AML-193 (cell line): ENCODE measurements around the gene ITPRIP.
A peak's percentile ranks its signal among the peaks of the same experiment; 100 is the strongest.

Experiments
- DNase-seq, 2 experiments: peaks; one replicate each; lab custom pipeline; 2025; lab: John Stamatoyannopoulos, UW

The ITPRIP gene

DNA sequence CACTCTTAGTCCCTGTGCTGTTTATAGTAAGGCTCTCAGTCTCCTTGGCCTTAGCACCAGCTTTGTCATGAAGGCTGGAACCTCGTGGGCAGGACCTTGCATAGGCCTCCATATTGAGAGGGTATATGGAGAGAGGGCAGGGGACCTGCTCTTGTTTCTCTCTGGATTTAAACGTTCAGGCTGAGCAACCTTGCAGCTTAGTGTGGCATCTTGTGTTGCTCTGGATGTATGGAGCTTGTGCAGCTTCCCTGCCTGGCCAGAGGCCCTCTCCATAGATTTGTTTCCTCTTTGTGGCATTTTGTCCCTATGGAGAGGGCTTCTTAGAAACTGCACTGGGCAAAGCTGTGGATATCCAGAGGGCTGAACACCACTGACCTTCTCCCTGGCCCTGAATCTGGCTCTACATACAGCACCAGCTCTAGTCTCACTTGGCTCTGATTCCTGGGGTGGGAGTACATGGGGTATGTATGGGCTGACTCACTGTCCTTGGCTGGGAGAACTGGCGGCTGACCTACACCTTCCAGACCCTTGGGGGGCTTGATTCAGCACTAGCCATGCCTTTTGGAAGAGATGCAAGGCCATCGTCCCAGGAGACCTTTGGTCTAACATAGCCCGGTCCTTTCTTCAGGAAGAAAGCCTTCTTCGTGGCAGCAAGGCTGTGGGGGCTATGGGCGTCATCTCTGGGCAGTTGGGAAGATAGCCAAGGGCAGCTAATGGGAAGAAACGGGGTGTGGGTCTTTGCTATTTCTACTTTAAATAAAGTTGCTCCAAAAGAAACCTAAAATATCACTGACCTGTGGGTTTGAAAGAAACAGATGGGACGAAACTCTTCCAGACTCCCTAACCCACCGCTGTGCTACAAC, 30.5 kb downstream of the ITPRIP start:
- no peak for DNase-seq

- DNase-seq: no peak
Observed at GRCh38 chr10:104306897-104307296, 31.4 kb downstream of the ITPRIP start.

DNA sequence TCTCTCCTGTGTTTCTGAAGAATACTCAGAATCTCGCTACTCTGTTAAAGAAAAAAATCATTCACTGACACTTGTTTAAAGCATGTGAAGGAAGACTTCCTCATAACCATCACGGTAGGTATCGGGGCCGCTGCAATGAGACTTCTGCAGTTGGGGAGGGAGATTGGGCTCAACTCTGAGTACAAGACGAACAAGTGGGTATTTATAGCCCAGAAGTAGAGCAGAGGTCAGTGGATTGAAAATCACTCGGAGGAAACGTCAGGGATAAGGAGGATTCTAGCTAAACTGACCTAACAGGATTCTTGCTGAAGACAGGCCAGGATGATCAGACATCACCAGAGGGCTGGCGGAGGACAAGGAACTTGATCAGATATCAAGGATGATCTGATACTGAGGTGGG, 33.3 kb downstream of the ITPRIP start:
- no peak for DNase-seq

GRCh38 chr10:104304356-104304745, 33.9 kb downstream of the ITPRIP start:
- no peak for DNase-seq

DNA sequence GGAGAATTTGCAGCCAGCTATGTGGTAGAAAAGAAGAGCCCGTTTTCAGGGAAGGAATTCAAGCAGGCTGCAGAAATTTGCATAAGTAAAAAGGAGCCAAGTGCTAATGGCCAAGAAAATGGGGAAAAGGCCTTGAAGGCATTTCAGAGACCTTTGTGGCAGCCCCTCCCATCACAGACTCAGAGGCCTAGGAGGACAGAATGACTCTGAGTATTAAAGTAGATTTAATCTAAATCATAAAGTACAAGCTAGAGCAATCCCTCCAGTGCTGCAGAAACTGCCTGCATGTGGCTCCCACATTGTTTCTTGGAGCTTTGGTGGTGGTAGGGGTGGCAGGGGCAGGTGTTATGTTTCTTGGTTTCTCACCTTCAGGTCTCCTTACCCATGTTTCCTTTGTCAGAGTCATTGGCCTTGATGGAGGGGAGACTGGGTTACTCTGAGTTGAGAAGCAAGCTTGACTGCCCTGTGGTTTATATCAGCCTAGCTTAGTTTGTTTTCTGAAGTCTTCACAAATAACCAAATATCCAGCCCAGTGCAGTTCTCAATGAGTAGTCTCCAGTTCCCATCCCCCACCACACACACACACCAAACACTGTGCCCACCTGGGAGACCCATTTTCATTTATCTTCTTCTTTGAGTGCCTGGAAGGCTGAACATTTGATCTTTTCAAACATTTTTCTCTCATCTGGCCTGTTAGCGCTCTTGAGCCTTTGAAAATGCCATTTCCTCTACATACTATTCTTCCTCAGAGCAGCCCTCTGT, 34.5 kb downstream of the ITPRIP start:
- DNase-seq: no peak

DNA sequence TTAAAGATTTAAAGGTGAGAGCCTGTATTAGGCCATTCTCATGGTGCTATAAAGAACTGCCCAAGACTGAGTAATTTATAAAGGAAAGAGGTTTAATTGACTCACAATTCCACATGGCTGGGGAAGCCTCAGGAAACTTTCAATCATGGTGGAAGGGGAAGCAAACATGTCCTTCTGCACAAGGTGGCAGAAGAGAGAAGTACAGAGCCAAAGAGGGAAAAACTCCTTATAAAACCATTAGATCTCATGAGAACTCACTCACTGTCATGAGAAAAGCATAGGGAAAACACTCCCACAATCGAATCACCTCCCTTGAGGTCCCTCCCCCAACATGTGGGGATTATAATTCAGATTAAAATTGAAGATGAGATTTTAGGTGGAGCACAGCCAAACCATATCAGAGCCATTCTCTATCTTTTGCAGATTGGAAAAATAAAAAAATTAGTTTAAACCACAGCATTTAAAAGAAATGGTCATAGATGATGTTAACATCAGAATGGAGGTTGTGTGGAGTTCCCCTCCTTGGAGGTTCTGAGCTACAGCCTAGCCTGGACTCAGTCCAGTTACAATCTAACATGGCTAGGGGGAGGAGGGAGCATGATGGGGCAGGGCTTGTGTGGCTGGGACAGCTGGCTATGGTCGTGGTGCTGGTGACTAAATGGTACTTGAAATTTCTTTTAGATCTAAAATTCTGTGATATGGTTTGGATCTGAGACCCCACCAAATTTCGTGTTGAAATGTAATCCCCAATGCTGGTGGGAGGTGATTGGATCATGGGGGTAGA, 36.2 kb downstream of the ITPRIP start:
- DNase-seq: no peak

- no peak for DNase-seq
Observed at GRCh38 chr10:104300736-104301292, 37.5 kb downstream of the ITPRIP start.

- DNase-seq: no peak
Observed at GRCh38 chr10:104300002-104300735, 38.1 kb downstream of the ITPRIP start.

DNA sequence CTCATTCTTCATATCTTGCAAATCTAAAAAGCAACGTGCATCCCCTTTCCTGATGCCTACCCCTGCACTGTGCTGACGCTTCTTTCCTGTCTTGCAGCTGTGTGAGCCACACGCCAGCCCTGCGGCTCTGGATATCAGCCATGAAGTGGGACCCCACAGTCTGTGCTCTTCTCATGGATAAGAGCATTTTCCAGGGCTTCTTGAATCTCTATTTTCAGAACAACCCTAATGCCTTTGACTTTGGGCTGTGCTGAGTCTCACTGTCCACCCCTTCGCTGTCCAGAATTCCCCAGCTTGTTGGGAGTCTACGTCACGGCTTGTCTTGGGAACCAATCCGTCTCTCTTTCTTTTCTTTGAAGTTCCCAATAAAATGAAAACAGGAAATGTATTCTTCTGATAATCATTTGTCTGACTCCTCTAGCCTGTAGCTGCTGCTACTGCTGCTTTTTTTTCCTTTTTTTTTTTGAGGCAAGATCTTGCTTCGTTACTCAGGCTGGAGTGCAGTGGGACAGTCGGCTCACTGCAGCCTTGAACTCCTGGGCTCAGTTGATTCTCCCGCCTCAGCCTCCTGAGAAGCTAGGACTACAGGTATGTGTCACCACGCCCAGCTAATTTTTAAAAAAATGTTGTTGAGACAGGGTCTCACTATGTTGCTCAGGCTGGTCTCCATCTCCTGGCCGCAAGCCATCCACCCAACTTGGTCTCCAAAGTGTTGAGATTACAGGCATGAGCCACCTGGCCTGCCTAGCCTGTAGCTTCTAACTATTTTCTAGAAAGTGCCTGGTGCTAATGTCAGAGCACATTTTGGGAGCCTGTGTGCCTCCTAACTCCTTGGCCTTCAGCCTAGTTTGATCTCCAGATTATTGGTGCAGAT, 39.0 kb downstream of the ITPRIP start:
- DNase-seq: no peak

DNA sequence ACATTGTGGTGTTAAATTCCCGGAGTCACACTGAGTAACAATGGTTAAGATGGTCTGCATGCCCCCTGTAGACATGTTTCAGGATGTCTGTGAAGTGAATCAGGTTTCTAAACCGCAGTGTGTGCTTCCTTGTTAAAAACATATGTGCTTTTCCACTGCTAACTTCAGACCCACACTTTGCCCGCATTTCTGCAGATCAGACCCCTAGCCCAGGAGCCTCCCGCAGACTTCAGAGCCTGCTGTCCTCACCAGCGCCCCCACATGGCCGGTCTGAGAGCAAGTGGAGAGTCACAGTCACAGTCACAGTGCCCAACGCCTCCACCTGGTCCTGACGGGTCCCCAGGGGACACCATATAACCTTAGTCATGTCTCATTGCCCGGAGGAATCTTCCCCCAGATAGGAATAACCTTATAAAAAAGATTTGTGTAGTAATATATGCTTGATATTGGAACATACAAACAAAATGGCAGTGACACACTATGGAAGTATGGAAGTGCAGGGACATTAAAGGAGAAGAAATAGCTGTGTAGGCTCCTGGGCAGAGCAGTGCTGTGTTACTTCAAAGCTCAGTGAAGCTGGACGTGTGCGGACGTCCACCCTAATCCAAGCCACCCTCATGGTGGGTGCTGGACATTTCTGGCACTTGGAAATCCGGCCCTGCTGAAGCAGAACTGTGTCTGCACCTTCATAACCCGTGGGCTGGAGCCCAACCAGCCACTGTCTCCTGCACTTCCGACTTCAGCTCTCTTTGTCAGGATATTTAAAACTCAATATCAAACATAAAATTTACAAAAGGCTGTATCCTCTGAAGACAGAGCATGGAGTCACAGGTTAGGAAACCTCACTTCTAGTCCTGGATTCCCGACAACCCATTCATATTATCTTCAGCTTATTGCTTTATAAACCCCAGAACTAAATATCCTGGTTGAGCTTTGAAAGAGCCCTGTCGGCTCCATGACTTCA, 40.3 kb downstream of the ITPRIP start:
- no peak for DNase-seq

DNA sequence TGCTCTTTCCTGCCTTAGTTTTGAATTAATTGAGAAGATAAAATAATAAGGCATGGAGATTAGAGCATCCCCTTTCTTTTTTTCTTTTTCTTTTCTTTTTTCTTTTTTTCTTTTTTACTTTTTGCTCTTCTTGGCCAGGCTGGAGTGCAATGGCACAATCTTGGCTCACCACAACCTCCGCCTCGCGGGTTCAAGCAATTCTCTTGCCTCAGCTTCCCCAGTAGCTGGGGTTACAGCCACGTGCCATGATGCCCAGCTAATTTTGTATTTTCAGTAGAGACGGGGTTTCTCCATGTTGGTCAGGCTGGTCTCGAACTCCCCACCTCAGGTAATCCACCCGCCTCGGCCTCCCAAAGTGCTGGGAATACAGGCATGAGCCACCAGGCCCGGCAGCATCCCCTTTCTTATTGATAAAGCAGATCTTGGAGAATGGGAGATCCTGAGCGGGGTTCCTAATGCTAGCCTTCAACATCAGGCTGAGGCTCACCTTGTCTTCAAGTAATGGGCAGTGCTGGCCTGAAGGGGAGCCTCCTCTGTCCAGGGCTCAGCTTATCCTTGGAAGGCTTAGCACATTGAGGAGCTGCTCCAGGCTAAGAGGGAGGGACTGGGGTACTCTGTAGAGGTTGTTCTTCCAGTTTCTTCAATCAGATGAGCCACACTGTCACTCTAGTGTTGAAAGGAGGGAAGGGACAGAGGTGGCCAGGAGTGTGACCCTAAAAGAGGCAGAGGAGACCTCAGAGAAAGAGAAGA, 41.4 kb downstream of the ITPRIP start:
- DNase-seq: no peak

DNA sequence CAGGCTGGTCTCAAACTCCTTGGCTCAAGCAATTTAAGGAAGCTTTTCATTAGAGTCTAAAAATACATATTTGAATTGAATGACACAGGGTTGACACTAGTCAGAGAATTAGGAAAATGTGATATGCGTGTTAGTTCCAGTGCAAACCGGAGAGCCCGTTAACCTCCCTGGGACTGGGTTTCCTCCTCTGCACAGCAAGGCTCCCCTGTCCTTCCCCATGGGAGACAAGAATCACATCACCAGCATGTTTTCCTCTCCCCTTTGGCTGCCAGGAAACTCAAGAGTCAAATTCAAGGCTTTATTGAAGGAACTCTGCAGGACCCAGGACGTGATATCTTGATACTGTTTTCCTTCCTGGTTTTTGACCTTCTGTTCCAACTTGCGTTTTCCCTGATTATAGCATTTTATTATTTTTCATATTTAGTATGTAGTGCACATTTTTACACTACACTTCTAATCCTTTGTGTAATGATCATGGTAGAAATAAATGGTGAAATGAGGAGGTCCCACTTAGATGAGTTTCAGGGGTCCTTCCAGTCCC, 44.4 kb downstream of the ITPRIP start:
- DNase-seq: no peak

GRCh38 chr10:104293011-104293410, 45.3 kb downstream of the ITPRIP start:
- no peak for DNase-seq

- peak; percentile 80 to 87 for DNase-seq
Observed at GRCh38 chr10:104291439-104291951, 46.8 kb downstream of the ITPRIP start.

- DNase-seq: no peak
Observed at GRCh38 chr10:104288355-104288754, 49.9 kb downstream of the ITPRIP start.

GRCh38 chr10:104286939-104287338, 51.3 kb downstream of the ITPRIP start:
- DNase-seq: no peak

GRCh38 chr10:104284846-104285245, 53.4 kb downstream of the ITPRIP start:
- DNase-seq: no peak

- no peak for DNase-seq
Observed at GRCh38 chr10:104281694-104282093, 56.6 kb downstream of the ITPRIP start.
